Pancreas (tissue), 10 donors: Measurements from ENCODE around the gene CLSTN2. TPM values are rescaled to one million over a fixed set of nuclear protein-coding genes. Genes with fewer than 3 reads are reported as not detected.
A peak's percentile ranks its signal among the peaks of the same experiment; 100 is the strongest.

Source experiments
- ATAC-seq, 4 donors: fragments of 200-7000 bp; cut with Tn5 transposase; one replicate each; pipeline versions ENCODE4 v1.8.0 to v1.9.1; 2020; ENCODE audit warnings: mild to moderate bottlenecking in 4 of 4, moderate library complexity in 4 of 4
- DNase-seq, 6 donors: peaks; one replicate each; pipeline ENCODE4 v3.0.0-alpha.2; 2020
- FAIRE-seq: peaks from 2 replicates; lab custom pipeline; 2012; peaks lifted over from hg19 to GRCh38; lab: Jason Lieb, UNC
- H3K27ac ChIP-seq, 4 donors: fragments of 200-600 bp; sonication (generic); 1 replicate in 3 of 4; 2 replicates in 1 of 4; pipeline versions ENCODE4 v1.5.0 to v1.8.0; 2020
- H3K27me3 ChIP-seq, 4 donors: fragments of 200-600 bp; one replicate each; pipeline ENCODE4 v1.8.0; 2021
- H3K36me3 ChIP-seq, 3 donors: fragments of 200-600 bp; sonication (generic) in 1 of 3; one replicate each; pipeline versions ENCODE4 v1.5.0 to v1.8.0; 2020 to 2021
- H3K4me1 ChIP-seq, 3 donors: fragments of 200-600 bp; one replicate each; pipeline ENCODE4 v1.8.0; 2021
- H3K4me3 ChIP-seq, 4 donors: fragments of 200-600 bp; sonication (generic) in 2 of 4; one replicate each; pipeline versions ENCODE4 v1.5.0 to v1.8.0; 2020 to 2021
- H3K9me3 ChIP-seq, 4 donors: fragments of 200-600 bp; one replicate each; pipeline ENCODE4 v1.8.0; 2021
- WGBS, 2 donors: extraction: QIAGEN DNeasy Blood & Tissue Kit; methylation state at CpG; one replicate each; pipeline ENCODE4 v1.1.7; 2013; 5-methylcytosine and 5-hydroxymethylcytosine counted together
- intact Hi-C, 3 donors: fragments of 100-400 bp; cut with DNase I; formaldehyde crosslinking; loops; one replicate each; pipeline versions ENCODE4 v1.11.1 to v1.14.2; 2022
- polyA plus RNA-seq, 2 donors: library from polyadenylated mRNA; stranded (reverse); fragments of 200-250 nt; gene quantifications; one replicate each; pipeline ENCODE4 v1.2.3, GENCODE V29; 2013
- total RNA-seq, 6 donors: library from RNA; stranded (reverse); fragmentation: NEBNext Ultra II Directional in 4 of 6; extraction: Animal tissue kit (Norgen Biotek cat#: 25700) in 4 of 6; gene quantifications; one replicate each; pipeline versions ENCODE4 v1.2.1 to v1.2.4, GENCODE V29; 2021 to 2023
- TF ChIP-seq, protein P1 (sequence below), 4 donors: fragments of 200-600 bp; sonication (generic) in 3 of 4; IDR thresholded peaks; one replicate each; pipeline versions ENCODE4 v1.5.0 to v1.8.0; 2021; ENCODE audit warnings: antibody characterized with exemption in 4 of 4
- donor health status: healthy with polysubstance abuse.
- donor health status: DM: no; HTN: no; CAD: no; lungs with moderate emphysema.
- donor health status: DM: no; HTN: no; CAD: no.
- donor health status: control.
- donor health status: control.
- donor health status: Bipolar disorder and iron deficiency.
- donor health status: DM: yes; HTN: yes; CAD: no.
- donor health status: DM: no; HTN: no; CAD: no.
- donor health status: DM: no; HTN: no; CAD: no.
- donor health status: DM: yes; HTN: yes; CAD: no.

Gene CLSTN2
- total and polyA plus RNA-seq, 8 donors = 0.65 to 9.3 (median 2.9) TPM

DNA sequence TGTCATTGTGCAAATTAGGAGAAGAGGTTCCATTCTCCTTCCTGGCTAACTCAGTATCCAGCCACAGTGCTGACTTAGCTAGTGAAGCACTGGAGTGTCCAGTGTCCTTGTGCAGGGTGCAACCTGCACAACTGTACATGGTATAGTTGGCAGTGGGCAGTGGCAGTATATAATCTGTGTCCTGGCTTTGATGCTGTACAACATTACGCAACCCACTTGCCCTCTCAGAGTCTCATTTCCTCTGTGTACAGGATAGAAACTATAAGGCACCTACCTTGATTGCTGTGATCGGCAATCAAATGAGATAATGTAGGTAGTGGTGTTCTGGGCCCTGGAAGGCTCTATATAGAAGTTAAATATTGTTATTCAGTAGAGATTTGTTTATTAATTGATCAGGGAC lies 333.6 kb downstream of the CLSTN2 start:
- ATAC-seq = no peak
- whole genome bisulfite sequencing, 2 donors = 93 to 98% methylated on average over 2 of the region's 2 CpGs
- no peaks in the 10 kb centered on the region for H3K4me1 ChIP-seq
- H3K36me3 ChIP-seq = no peaks in the 10 kb centered on the region
- TF ChIP-seq, protein P1, sequence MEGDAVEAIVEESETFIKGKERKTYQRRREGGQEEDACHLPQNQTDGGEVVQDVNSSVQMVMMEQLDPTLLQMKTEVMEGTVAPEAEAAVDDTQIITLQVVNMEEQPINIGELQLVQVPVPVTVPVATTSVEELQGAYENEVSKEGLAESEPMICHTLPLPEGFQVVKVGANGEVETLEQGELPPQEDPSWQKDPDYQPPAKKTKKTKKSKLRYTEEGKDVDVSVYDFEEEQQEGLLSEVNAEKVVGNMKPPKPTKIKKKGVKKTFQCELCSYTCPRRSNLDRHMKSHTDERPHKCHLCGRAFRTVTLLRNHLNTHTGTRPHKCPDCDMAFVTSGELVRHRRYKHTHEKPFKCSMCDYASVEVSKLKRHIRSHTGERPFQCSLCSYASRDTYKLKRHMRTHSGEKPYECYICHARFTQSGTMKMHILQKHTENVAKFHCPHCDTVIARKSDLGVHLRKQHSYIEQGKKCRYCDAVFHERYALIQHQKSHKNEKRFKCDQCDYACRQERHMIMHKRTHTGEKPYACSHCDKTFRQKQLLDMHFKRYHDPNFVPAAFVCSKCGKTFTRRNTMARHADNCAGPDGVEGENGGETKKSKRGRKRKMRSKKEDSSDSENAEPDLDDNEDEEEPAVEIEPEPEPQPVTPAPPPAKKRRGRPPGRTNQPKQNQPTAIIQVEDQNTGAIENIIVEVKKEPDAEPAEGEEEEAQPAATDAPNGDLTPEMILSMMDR (IDR thresholded peaks at IDR 0.05) = no peak
- no peak for FAIRE-seq
- H3K27me3 ChIP-seq = no peaks in the 10 kb centered on the region
- no peak overlapping the region for H3K4me3 ChIP-seq
- no peaks in the 10 kb centered on the region for H3K9me3 ChIP-seq
- no peak for DNase-seq
- intact Hi-C loops = no loop called here
- H3K27ac ChIP-seq = no peak overlapping the region

DNA sequence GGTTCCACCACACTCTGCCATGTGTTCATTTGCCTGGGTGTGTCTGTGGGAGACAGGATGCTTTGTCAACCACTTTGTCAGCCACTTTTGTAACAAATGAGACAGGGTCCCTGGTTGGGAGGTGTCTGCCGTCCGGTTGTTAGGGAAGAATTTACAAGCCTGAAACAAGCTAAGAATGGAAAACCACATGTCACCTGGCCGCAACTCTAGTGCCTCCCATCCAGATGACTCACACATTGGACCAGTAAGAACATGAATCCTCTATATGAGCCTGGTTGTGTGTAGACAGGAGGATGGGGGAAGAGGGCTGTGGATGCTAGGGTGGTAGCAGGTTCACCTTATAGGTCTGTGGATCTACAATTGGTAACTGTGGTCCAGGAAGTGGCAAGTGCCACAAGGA lies 335.3 kb downstream of the CLSTN2 start:
- intact Hi-C loops = no loop called here

DNA sequence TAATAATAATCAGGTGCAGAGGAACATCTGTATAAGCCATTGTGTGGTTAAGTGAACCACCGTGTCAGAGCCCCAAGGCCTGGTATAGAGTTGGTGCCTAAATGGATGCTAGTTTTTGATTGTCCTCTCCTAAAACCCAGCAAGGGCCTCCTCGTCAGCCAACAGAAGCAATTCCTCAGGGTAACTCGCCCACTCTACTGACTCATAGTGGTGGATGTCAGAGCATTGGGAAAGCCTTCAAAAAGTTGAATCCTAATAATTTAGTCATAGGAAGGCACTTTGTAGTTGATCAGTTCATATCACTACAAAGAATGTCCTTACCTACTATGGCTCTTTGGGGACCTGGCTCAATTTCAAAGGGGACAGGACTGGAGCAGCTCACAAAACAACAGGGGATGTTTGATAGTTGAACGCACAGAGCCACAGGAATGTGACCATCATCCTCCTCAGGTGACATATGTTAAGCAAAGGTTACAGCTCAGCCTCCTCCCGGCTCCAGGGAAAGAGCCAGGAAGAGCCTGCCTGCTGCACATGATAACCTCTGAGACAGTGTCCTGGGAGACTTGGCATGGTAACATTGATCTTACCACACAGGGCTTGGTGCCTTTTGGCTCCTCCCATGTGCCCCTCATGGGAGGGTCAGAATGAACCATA lies 338.7 kb downstream of the CLSTN2 start:
- Histone ChIP-seq H3K27ac (no peak overlapping the region), H3K9me3 (no peaks in the 10 kb centered on the region), H3K27me3 (no peaks in the 10 kb centered on the region), H3K4me1 (no peaks in the 10 kb centered on the region), H3K4me3 (no peak overlapping the region), H3K36me3 (no peaks in the 10 kb centered on the region)
- DNase-seq (no peak), ATAC-seq (no peak), FAIRE-seq (no peak)
- intact Hi-C loops = no loop called here
- TF ChIP-seq, protein P1 (IDR thresholded peaks at IDR 0.05) = no peak
- 58 to 65% methylated on average over 5 of the region's 5 CpGs for WGBS, 2 donors

More for the DNA sequence above, 335.3 kb downstream of the CLSTN2 start:
- Histone ChIP-seq H3K36me3 (no peaks in the 10 kb centered on the region), H3K27ac (no peak overlapping the region), H3K4me3 (no peak overlapping the region), H3K9me3 (no peaks in the 10 kb centered on the region), H3K27me3 (no peaks in the 10 kb centered on the region), H3K4me1 (no peaks in the 10 kb centered on the region)
- no peak for ATAC-seq
- DNase-seq = no peak
- TF ChIP-seq, protein P1 (IDR thresholded peaks at IDR 0.05) = no peak
- FAIRE-seq = no peak
- WGBS, 2 donors = 94 to 99% methylated on average over 3 of the region's 3 CpGs

DNA sequence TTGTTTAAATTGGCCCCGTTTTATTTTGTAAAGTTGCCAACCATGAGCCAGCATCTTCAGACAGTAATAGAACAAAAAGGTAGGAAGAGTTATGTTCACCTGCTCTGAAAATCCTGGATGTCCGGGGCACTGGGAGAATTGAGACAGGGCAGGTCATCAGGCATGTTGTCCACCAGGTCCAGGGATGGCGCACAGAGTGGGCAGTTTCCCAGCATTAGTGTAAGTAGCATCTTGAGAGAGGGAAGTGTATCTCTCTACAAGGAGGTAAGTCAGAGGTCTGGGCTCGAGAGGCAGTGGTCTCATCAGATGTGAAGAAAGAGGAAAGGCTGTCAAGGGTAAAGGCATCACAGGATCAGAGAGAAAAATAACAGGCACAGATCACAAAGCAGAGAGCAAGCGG lies 339.4 kb downstream of the CLSTN2 start:
- H3K9me3 ChIP-seq = no peaks in the 10 kb centered on the region
- no peaks in the 10 kb centered on the region for H3K4me1 ChIP-seq
- DNase-seq (no peak), ATAC-seq (no peak), FAIRE-seq (no peak)
- intact Hi-C loops = no loop called here
- H3K27ac ChIP-seq = no peak overlapping the region
- H3K27me3 ChIP-seq = no peaks in the 10 kb centered on the region
- WGBS, 2 donors = 60 to 74% methylated on average over 5 of the region's 5 CpGs
- TF ChIP-seq, protein P1 (IDR thresholded peaks at IDR 0.05) = no peak
- no peaks in the 10 kb centered on the region for H3K36me3 ChIP-seq
- H3K4me3 ChIP-seq = no peak overlapping the region

DNA sequence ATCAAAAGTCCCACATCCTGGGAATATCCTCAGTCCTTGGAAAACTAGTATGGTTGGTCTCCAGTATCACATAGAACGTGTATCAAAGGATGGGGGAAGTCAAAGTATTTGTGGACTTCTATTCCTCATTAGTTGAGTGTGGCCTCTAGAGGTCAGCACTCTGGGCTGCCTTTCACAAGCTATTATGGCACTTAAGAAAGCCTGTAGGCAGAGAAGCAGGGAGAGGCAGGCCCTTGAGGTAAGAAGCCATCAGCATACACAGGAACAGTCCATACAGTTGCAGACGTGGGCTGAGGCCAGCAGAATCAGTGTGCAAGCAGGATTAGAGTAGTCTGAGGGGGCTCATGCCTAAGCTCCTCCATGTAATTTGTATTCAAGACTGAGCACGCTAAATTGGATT lies 341.7 kb downstream of the CLSTN2 start:
- Histone ChIP-seq H3K36me3 (no peaks in the 10 kb centered on the region), H3K9me3 (no peaks in the 10 kb centered on the region), H3K4me3 (no peak overlapping the region), H3K27ac (no peak overlapping the region), H3K27me3 (no peaks in the 10 kb centered on the region), H3K4me1 (no peaks in the 10 kb centered on the region)
- ATAC-seq = peak in 2 of 4 donors; percentile 40 to 65
- intact Hi-C loops = no loop called here
- 55 to 57% methylated on average over 3 of the region's 3 CpGs for WGBS, 2 donors
- no peak for DNase-seq
- TF ChIP-seq, protein P1 (IDR thresholded peaks at IDR 0.05) = no peak
- no peak for FAIRE-seq
